NCI-H2029 (cell line): ENCODE measurements around the gene CYP4F3.
"Not testable (repeated sequence)": the region's sequence is repeated elsewhere in the genome, so short reads cannot be mapped to it uniquely, and the experiment has no call there.

Source experiments
- DNase-seq: peaks from one replicate; lab custom pipeline; 2025; lab: John Stamatoyannopoulos, UW

CYP4F3 gene

DNA sequence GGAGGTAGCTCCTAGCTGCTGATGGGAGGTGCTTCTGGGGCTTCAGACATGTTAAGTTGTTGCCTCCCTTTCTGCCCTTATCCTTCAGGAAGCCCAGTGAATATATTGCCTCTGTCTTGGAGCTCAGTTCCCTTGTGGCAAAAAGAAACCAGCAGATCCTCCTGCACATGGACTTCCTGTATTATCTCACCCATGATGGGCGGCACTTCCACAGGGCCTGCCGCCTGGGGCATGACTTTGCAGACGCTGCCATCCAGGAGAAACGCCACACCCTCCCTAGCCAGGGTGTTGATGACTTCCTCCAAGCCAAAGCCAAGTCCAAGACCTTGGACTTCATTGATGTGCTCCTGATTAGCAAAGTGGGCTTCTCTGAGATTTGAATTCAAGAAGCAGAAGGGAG, 26.2 kb downstream of the CYP4F3 start:
- no peak for DNase-seq

DNA sequence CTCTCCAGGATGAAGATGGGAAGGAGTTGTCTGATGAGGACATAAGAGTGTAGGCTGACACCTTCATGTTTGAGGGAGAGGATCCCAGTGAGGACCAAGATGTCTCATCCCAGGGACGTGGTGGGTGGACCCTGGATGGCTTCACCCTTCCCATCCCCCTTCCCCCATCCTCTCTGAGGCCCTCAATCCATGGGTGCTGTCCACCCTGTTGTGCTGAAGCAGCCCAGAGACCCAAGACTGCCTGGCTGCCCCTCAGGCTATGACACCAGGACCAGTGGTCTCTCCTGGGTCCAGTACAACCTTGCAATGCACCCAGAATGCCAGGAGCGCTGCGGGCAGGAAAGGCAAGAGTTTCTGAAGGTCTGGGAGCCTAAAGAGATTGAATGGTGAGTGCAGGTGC, 28.7 kb downstream of the CYP4F3 start:
- no peak for DNase-seq

DNA sequence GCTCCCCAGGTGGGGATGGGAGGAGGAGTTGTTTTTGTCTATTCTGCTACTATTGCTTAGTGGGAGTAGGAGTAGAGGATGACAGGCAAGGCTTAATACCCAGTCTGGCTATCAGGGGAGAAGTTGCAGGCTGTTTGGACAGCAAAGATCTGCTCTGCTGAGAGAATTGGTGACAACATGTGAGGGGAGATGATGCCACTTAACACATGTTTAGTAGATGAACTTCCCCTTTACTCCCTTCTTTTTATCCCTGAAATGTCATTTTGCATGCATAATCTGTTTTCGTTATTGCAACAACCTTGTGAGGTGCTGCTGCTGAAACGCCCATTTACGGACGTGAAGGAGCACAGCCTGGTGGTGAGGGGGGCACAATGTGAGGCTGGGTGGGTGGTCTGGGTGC, 29.2 kb downstream of the CYP4F3 start:
- DNase-seq: no peak

DNA sequence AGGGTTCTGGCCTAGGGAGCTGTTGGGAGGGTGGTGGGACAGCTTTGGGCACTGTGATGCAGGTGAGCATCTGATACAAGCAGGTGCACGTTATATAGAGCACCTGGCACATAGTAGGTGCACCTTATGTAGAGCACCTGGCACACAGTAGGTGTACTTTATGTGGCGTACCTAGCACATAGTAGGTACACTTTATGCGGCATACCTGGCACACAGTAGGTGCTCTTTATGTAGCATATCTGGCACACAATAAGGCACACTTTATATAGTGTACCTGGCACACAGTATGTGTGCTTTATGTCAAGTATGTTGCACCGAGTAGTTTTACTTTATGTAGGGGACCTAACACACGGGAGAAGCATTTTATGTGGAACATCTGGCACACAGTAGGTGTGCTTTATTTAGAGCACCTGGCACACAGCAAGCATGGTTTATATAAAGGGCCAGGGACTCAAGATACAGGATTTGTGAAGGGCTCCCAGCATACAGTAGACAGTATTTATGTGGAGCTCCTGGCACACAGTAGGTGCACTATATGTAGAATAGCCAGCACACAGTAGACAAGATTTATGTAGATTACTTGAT, 30.6 kb downstream of the CYP4F3 start:
- no peak for DNase-seq

DNA sequence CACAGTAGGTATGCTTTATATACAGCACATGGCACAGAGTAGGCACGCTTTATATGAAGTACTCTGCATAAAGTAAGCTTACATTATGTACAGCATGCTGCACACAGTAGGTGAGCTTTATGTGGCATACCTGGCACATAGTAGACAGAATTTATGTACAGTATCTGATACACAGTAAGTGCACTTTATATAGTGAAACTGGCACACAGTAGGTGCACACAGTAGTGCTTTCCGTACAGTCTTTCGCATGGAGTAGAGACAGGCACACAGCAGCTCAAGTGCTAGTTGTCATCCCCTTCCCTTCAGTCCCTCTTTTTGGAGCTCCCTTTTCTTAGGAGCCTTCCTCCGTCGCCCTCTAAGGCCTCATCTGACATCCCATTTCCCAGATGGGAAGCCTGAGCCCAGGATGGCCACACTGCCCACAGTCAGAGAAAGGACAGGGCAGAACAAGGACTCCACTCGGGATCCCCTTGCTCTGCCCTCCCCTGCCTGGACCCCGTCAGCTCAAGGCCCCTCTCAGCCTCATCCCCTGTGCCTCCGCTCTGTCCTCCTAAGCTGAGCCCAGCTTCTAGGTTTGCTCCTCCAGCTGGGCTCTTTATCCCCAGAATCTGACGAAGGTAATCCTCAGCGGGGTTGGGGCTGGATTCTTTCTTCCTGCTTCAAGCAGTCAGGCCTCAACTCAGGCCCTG, 31.3 kb downstream of the CYP4F3 start:
- DNase-seq: no peak

DNA sequence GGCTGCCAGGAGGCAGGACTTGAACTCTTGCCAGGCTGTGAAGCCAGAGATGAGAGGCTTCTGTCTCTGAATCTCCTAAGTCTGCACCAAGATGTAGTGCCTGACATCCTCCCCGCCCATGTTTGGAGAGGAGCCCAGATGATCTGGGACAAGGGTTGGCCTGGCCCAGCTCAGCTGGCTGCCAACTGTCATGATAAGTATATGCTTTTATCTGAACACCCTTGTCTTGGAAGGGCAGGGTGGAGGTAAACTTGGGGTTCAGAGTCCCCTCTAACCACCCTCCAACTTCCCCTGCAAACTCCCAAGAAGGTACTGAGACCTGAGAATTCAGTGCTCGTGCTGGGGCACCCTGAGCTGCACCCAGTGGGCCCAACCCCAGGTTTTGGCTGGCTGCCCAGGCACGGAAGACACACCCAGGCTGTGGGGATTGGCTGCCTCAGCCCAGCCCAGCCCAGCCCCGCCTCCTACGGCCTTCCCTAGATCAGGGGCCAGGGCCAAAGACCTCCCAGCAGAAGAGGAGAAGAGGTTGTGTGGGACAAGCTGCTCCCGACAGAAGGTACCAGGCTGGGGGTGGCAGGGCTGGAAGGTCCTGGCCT, 32.0 kb downstream of the CYP4F3 start, which contains the start of gene CYP4F12:
Gene CYP4F12, plus strand, starts transcription at position 508 of the 596 bp plus-strand sequence. CDS start 443 bp downstream, outside the sequence.
- peak; percentile 77 for DNase-seq

DNA sequence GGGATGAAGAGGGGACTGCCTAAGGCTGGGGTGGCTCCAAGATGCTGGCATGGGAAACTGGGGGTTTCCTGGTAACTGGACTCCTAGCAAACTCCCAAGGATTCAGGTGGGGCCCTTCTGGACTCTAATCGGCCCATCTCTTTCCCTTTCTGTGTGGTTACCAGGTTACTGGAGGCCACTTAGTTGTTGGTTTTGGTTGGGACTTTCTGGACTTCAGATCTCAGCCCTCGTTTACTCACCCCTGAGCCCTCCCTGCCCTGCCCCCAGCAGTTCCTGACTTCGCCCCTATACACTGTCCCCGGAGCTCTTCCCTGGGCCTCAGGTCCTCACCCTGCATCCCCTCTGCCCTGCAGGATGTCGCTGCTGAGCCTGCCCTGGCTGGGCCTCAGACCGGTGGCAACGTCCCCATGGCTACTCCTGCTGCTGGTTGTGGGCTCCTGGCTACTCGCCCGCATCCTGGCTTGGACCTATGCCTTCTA, 32.5 kb downstream of the CYP4F3 start:
- DNase-seq: no peak

DNA sequence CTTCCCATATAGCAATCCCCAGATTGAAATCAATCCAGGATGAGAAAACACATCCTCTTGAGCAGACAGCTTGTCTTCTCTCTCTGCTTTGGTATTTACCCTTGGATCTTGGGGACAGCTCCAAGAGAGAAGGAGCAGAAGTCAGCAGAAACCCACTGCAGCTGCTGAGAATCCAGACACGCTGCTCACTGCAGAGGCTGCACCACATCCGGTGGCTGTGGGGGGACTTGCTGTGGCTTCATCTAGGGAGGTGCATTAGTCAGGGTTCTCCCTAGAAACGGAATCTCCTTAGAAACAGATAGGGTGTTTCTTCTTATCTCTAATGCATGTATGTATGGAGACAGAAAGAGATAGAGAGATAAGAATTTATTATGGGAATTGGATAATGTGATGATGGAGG, 34.9 kb downstream of the CYP4F3 start:
- no peak for DNase-seq

DNA sequence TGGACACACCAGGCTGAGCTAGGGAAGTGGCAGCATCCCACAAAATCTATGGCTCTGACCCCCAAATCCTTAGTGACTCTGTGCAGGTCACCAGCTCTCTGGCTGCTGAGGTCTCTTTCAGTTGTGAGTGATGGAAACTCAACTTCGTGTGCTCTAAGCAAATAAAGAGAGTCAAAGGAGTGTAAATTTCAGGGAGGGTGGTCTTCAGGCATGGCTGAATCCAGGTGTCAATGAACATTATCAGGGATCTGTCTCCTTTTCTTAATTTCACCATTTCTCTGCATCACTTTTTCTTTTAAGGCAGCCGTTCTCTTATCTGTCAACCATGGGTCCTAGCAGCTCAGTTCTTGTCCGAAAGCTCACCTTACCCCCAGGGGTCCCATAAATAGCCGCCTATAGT, 38.4 kb downstream of the CYP4F3 start:
- DNase-seq: no peak

DNA sequence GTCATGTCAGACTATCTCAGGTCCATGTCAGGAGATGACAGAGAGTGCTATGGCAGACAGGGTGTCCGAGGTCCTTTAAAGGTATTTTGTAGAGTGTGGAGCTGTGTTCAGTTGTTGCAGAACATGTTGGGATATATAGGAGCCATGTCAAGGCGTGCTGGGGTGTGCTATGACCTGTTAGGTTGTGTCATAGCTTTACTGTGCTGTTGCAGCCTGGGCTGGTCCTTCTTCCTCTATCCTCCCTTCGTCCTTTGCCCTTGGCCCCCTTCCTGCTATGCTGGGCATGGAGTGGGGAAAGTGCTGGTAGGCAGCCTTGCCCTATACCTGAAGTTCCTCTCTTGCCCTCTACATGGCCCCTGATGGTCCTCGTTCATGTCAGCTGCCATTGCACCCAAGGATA, 39.2 kb downstream of the CYP4F3 start:
- not testable (repeated sequence) for DNase-seq

DNA sequence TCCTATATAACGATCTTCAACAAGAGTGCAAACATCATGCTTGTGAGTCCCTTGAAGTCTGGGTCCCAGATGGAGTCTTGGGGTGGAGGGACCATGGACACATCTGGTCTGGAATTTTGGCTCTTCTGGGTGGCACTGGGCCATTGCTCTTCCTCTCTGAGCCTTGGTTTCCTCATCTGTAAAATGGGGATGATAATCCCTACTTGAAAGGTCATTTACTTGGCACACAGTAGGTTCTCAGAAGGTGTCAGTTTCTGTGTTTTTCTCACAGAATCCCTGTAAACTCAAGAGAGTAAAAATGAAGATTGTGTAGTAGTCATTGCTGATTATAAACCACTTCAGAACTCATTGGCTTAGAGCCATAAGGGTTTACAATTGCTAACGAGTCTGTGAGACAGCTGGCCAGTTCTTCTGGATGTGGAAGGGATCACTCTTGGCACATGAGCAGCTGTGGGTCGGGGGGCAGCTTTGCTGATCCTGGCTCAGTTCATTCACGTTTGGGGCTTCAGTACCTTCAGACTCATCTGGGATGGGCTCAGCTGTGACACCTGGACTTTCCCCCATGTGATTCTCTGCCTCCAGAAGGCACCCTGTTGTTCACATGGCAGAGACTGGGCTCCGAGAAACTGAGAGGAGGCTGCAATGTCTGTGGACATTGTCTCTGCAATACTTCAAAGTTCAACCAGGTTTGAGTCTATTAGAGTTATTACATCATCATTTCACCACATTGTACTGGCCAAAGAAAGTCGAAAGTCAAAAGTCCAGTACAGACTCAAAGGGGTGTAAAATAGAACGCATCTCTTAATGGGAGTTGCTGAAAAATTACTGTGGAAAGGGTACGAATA, 40.0 kb downstream of the CYP4F3 start:
- DNase-seq: peak; percentile 11

DNA sequence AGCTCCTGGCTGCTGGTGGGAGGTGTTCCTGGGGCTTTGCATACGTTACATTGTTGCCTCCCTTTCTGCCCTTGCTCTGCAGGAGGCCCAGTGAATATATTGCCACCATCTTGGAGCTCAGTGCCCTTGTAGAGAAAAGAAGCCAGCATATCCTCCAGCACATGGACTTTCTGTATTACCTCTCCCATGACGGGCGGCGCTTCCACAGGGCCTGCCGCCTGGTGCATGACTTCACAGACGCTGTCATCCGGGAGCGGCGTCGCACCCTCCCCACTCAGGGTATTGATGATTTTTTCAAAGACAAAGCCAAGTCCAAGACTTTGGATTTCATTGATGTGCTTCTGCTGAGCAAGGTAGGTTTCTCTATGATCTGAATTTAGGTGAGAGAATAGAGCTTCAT, 42.7 kb downstream of the CYP4F3 start:
- no peak for DNase-seq

DNA sequence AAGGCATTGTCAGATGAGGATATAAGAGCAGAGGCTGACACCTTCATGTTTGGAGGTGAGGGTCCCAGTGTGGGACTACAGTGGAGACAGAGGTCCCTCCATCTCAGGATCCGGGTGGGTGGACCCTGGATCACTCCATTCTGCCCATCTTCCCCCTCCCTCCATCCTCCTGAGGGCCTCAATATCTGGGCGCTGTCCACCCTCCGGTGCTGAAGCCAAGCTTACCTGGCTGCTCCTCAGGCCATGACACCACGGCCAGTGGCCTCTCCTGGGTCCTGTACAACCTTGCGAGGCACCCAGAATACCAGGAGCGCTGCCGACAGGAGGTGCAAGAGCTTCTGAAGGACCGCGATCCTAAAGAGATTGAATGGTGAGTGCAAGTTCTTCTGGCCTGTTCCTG, 44.1 kb downstream of the CYP4F3 start:
- no peak for DNase-seq

DNA sequence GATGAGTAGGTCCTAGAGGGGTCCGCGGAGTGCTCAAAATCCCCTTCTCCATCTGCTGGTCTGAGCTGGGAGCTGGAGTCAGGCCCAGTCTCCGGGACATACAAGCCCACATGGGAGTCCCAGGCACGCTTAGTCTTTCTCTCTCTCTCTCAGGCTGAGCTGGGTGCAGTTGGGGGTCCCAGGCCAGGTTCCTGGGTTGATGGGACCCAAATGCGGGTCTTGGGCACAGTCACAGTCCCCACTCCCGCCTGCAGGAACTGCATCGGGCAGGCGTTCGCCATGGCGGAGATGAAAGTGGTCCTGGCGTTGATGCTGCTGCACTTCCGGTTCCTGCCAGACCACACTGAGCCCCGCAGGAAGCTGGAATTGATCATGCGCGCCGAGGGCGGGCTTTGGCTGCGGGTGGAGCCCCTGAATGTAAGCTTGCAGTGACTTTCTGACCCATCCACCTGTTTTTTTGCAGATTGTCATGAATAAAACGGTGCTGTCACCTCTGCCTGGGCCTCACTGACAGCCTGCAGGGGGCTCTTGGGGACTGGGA, 56.0 kb downstream of the CYP4F3 start:
- DNase-seq: no peak

DNA sequence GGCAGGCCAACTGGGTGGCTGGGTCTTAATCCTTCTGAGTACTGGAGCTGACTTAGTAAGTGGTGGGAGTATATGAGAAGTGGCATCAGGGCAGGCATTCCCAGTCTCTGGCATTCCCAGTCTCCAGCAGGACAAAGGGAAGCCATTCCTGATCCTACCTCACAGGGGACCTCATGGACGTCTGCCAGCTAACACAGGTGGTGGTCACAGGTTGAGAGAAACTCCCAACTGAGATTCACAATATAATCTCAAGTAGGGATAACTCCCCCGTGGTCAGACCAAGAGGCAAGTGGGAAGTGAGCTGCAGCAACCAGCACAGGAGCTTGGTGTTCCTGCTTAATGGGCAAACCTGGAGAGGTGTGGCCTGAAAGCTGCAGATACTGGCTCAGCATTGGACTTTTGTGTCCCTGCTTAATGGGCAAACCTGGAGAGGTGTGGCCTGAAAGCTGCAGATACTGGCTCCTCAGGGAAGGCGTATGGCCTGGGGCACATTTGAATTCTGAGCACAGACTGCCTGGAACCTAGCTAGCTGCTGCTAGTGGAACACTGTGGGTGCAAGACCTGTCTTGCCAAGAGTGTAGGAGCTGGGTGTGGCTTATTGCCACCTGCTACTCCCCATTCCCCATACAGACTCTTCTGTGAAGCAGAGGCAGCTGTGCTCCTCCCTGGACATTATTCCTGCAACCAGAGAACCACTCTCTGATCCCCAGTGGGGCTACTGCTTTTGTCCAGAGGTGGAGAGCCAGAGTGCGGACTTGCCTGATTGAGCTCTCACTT, 61.2 kb downstream of the CYP4F3 start:
- peak; percentile 93 for DNase-seq

DNA sequence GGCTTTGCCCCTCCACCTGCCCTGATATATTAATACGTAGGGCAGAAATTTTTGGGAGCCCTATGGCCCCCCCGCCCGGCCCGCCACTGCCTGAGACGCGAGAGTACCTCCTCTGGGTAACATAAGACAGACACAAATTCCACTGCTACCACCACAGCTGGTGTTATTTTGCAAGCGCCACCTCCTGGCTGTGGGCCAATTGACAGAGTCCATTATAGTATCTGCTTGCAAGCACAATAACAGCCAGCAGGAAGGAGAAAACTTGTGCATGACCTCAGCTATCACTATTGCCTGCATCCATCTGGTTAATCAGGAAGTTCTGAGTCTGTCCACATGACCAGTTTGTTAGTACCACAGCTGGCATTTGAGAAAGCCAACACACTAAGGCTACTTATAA, 61.8 kb downstream of the CYP4F3 start:
- DNase-seq: peak; percentile 96
